ENCODE results near the gene TLR3. TPM values are rescaled to one million over a fixed set of nuclear protein-coding genes. Genes with fewer than 3 reads are reported as not detected.

Gene TLR3
- total and polyA plus RNA-seq, 2 donors (not counting 3 experiments of a cell fraction or from before 2014, with no cell fraction given), result 1.6 to 5.2 TPM

DNA sequence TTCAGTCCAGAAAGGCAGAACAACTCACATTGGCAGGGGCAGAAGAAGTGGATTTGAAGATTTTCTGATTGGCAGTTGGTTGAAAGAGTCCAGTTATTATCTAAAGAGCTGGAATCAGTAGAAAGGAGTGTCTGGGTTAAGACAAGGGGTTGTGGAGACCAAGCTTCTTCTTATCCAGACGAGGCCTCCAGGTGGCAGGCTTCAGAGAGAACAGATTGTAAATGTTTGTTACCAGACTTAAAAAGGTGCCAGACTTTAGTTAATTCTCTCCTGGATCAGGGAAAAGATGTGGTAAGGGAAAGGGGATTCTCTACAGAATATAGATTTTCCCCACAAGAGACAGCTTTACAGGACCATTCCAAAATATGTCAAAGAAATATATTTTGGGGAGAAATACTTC, 36.7 kb upstream of the TLR3 start:
- no peak for DNase-seq (ENCODE audit: low read depth, low spot score)
- Histone ChIP-seq H3K9me3 (replicated peaks; ENCODE audit: control insufficient read depth, insufficient read depth, low read length) (no peaks in the 10 kb centered on the region), H3K4me3 (replicated peaks in 1 of 3; ENCODE audit: insufficient read depth in 1 of 3, low read depth in 1 of 3, low read length in 3 of 3) (no peak overlapping the region), H3K4me1 (ENCODE audit: control insufficient read depth, extremely low read depth, insufficient read depth, low read length) (peaks cover 21% of the 10 kb centered on the region), H3K27ac (ENCODE audit: insufficient read depth, low read depth, low read length) (no peak overlapping the region), H4K20me1 (replicated peaks; ENCODE audit: control insufficient read depth, extremely low read depth, insufficient read depth, low read length) (no peaks in the 10 kb centered on the region), H2AFZ (ENCODE audit: low read depth, low read length) (no peak overlapping the region), H3K9me1 (replicated peaks; ENCODE audit: control insufficient read depth, extremely low read depth, insufficient read depth, low read length) (no peaks in the 10 kb centered on the region), H3K79me2 (ENCODE audit: control insufficient read depth, insufficient read depth, low read length) (no peaks in the 10 kb centered on the region), H3K9ac (replicated peaks; ENCODE audit: extremely low read depth, insufficient read depth, low read length) (no peak overlapping the region), H3K27me3 (ENCODE audit: control insufficient read depth in 2 of 2, insufficient read depth in 2 of 2, low read length in 2 of 2) (peaks cover 0 to 2% of the 10 kb centered on the region in 2 experiments), H3K36me3 (ENCODE audit: control insufficient read depth in 2 of 2, extremely low read depth in 1 of 2, insufficient read depth in 2 of 2, low read length in 2 of 2) (no peaks in the 10 kb centered on the region), H3K4me2 (ENCODE audit: insufficient read depth, low read length) (no peak overlapping the region)
- ChIA-PET CTCF (interaction anchor here (0.9 to 1.2 kb wide), 2 partner anchors 11 to 391 kb away, joined by 7 to 8 read pairs; no protein-coding TSS in a partner anchor), POLR2A (no interaction called here)
- BruUV-seq (replicated peaks), result no TSS peak
- dilution Hi-C loops (cut with MboI; ENCODE audit: extremely low pct_ligation_motif_present, low sequenced_read_pairs), result loop anchor here (25.0 kb wide), 1 partner anchor 395 kb away; no protein-coding TSS in a partner anchor
- no peak for FAIRE-seq
- intact Hi-C loops (cut with micrococcal nuclease), result no loop called here
- no peak for TF ChIP-seq EZH2 (IDR thresholded peaks at IDR 0.05; ENCODE audit: borderline replicate concordance, low read depth, low read length, severe bottlenecking)
- TF ChIP-seq, protein P1, sequence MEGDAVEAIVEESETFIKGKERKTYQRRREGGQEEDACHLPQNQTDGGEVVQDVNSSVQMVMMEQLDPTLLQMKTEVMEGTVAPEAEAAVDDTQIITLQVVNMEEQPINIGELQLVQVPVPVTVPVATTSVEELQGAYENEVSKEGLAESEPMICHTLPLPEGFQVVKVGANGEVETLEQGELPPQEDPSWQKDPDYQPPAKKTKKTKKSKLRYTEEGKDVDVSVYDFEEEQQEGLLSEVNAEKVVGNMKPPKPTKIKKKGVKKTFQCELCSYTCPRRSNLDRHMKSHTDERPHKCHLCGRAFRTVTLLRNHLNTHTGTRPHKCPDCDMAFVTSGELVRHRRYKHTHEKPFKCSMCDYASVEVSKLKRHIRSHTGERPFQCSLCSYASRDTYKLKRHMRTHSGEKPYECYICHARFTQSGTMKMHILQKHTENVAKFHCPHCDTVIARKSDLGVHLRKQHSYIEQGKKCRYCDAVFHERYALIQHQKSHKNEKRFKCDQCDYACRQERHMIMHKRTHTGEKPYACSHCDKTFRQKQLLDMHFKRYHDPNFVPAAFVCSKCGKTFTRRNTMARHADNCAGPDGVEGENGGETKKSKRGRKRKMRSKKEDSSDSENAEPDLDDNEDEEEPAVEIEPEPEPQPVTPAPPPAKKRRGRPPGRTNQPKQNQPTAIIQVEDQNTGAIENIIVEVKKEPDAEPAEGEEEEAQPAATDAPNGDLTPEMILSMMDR (IDR thresholded peaks at IDR 0.05; ENCODE audit: extremely low read depth in 1 of 2, insufficient read depth in 1 of 2, low read depth in 1 of 2, low read length in 2 of 2), result peak in 1 of 2 donors; percentile 9
- no peak for TF ChIP-seq GATA2 (IDR thresholded peaks at IDR 0.05; ENCODE audit: insufficient read depth, insufficient read length, low read depth, low read length)

DNA sequence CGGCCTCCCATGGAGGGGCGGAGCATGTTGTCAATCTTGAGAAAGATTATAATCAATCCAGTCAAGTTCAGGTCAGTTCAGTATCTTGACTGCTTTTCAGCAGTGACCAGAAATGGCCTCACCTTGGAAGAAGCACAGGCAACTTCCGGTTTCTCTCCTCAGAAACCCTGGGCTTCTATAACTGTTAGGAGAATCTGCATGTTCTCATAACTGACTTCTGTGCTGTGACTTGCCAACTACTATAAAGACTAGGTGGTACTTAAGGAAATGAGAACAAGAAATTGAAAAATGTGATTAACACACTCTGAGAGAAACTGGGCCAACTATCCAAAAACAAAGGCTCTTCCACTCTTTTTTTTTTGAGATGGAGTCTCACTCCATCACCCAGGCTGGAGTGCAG, 35.9 kb upstream of the TLR3 start:
- DNase-seq (ENCODE audit: low read depth, low spot score), result no peak
- Histone ChIP-seq H3K79me2 (ENCODE audit: control insufficient read depth, insufficient read depth, low read length) (no peaks in the 10 kb centered on the region), H3K9me1 (replicated peaks; ENCODE audit: control insufficient read depth, extremely low read depth, insufficient read depth, low read length) (no peaks in the 10 kb centered on the region), H3K27ac (ENCODE audit: insufficient read depth, low read depth, low read length) (no peak overlapping the region), H3K4me2 (ENCODE audit: insufficient read depth, low read length) (no peak overlapping the region), H2AFZ (ENCODE audit: low read depth, low read length) (no peak overlapping the region), H3K9me3 (replicated peaks; ENCODE audit: control insufficient read depth, insufficient read depth, low read length) (no peaks in the 10 kb centered on the region), H3K4me1 (ENCODE audit: control insufficient read depth, extremely low read depth, insufficient read depth, low read length) (peaks cover 21% of the 10 kb centered on the region), H3K9ac (replicated peaks; ENCODE audit: extremely low read depth, insufficient read depth, low read length) (no peak overlapping the region), H3K36me3 (ENCODE audit: control insufficient read depth in 2 of 2, extremely low read depth in 1 of 2, insufficient read depth in 2 of 2, low read length in 2 of 2) (no peaks in the 10 kb centered on the region), H3K4me3 (replicated peaks in 1 of 3; ENCODE audit: insufficient read depth in 1 of 3, low read depth in 1 of 3, low read length in 3 of 3) (no peak overlapping the region), H4K20me1 (replicated peaks; ENCODE audit: control insufficient read depth, extremely low read depth, insufficient read depth, low read length) (no peaks in the 10 kb centered on the region), H3K27me3 (ENCODE audit: control insufficient read depth in 2 of 2, insufficient read depth in 2 of 2, low read length in 2 of 2) (peaks cover 0 to 2% of the 10 kb centered on the region in 2 experiments)
- FAIRE-seq, result no peak
- POLR2A ChIA-PET, result no interaction called here
- BruUV-seq (replicated peaks), result no TSS peak
- dilution Hi-C loops (cut with MboI; ENCODE audit: extremely low pct_ligation_motif_present, low sequenced_read_pairs) (loop anchor here (25.0 kb wide), 1 partner anchor 396 kb away; no protein-coding TSS in a partner anchor), intact Hi-C loops (cut with micrococcal nuclease) (no loop called here)
- no peak for TF ChIP-seq GATA2 (IDR thresholded peaks at IDR 0.05; ENCODE audit: insufficient read depth, insufficient read length, low read depth, low read length)
- no peak for TF ChIP-seq POLR2AphosphoS5 (IDR thresholded peaks at IDR 0.05; ENCODE audit: insufficient read depth, low read depth, low read length)
- no peak for TF ChIP-seq MAX (IDR thresholded peaks at IDR 0.05; ENCODE audit: insufficient read depth, insufficient read length)
- no peak for TF ChIP-seq FOS (IDR thresholded peaks at IDR 0.05; ENCODE audit: borderline replicate concordance, insufficient read depth, low read length)
- no peak for TF ChIP-seq MYC (IDR thresholded peaks at IDR 0.05; ENCODE audit: low read depth, low read length)
- TF ChIP-seq, protein P1 (IDR thresholded peaks at IDR 0.05; ENCODE audit: extremely low read depth in 1 of 2, insufficient read depth in 1 of 2, low read depth in 1 of 2, low read length in 2 of 2), result no peak
- TF ChIP-seq JUN (IDR thresholded peaks at IDR 0.05; ENCODE audit: borderline replicate concordance, insufficient read depth, insufficient read length, low read depth), result no peak
- TF ChIP-seq POLR2A (IDR thresholded peaks at IDR 0.05; ENCODE audit: low read depth, low read length), result no peak
- CTCF ChIA-PET, result no interaction called here
